CD14-positive monocyte (primary cell): ENCODE results near the gene ADGRF4. TPM values are rescaled to one million over a fixed set of nuclear protein-coding genes. Genes with fewer than 3 reads are reported as not detected.

Source experiments
- DNase-seq, 3 donors: peaks; one replicate each; pipeline ENCODE4 v3.0.0-alpha.2; 2011 to 2022
- H2AFZ ChIP-seq: 2 replicates; pipeline ENCODE4 v1.6.0; 2012; ENCODE audit warnings: mild to moderate bottlenecking, low read depth, low read length, inconsistent platforms; ENCODE audit not compliant: insufficient read depth, poor library complexity, severe bottlenecking
- H3K27ac ChIP-seq, 2 donors: 1 replicate in 1 of 2; 2 replicates in 1 of 2; pipeline ENCODE4 v1.5.1; 2012 to 2013; ENCODE audit warnings: low read length in 2 of 2, control low read depth in 1 of 2, inconsistent platforms in 1 of 2, low read depth in 1 of 2, mild to moderate bottlenecking in 1 of 2
- H3K27me3 ChIP-seq, 2 donors: one replicate each; pipeline versions ENCODE4 v1.6.0 to v1.6.1; 2011 to 2013; ENCODE audit warnings: low read length in 2 of 2; ENCODE audit not compliant: control insufficient read depth in 2 of 2, insufficient read depth in 2 of 2
- H3K36me3 ChIP-seq, 2 donors: replicated peaks in 1 of 2; 1 replicate in 1 of 2; 2 replicates in 1 of 2; pipeline versions ENCODE4 v1.5.1 to v1.6.1; 2012 to 2013; ENCODE audit warnings: low read length in 2 of 2, control low read depth in 1 of 2, inconsistent platforms in 1 of 2, mild to moderate bottlenecking in 1 of 2; ENCODE audit not compliant: insufficient read depth in 2 of 2, control insufficient read depth in 1 of 2
- H3K4me1 ChIP-seq, 2 donors: 1 replicate in 1 of 2; 2 replicates in 1 of 2; pipeline versions ENCODE4 v1.5.1 to v1.6.1; 2012 to 2013; ENCODE audit warnings: low read length in 2 of 2, control low read depth in 1 of 2, inconsistent platforms in 1 of 2, mild to moderate bottlenecking in 1 of 2, moderate library complexity in 1 of 2; ENCODE audit not compliant: insufficient read depth in 2 of 2, control insufficient read depth in 1 of 2
- H3K4me2 ChIP-seq: replicated peaks from 2 replicates; pipeline ENCODE3; 2012; ENCODE audit warnings: low read length, moderate library complexity, mild to moderate bottlenecking; ENCODE audit not compliant: poor library complexity, severe bottlenecking; ENCODE audit errors: extremely low read depth
- H3K4me3 ChIP-seq, 3 experiments: fragments of 200-600 bp in 1 of 3; sonication (generic) in 1 of 3; replicated peaks in 1 of 3; 1 replicate in 2 of 3; 2 replicates in 1 of 3; pipeline ENCODE4 v1.5.1; 2011 to 2013; ENCODE audit warnings: low read length in 3 of 3, mild to moderate bottlenecking in 3 of 3, control low read depth in 2 of 3, low read depth in 2 of 3, inconsistent platforms in 1 of 3, moderate library complexity in 1 of 3
- H3K79me2 ChIP-seq: 2 replicates; pipeline ENCODE4 v1.6.0; 2012; ENCODE audit warnings: mild to moderate bottlenecking, control low read depth, inconsistent platforms, low read length, moderate library complexity; ENCODE audit not compliant: insufficient read depth
- H3K9ac ChIP-seq: 2 replicates; pipeline ENCODE4 v1.6.0; 2017; ENCODE audit warnings: low read length, mild to moderate bottlenecking; ENCODE audit not compliant: insufficient read depth, poor library complexity, severe bottlenecking
- H3K9me3 ChIP-seq, 2 donors: replicated peaks in 1 of 2; 1 replicate in 1 of 2; 2 replicates in 1 of 2; pipeline versions ENCODE4 v1.5.1 to v1.6.1; 2012 to 2013; ENCODE audit warnings: low read length in 2 of 2, control low read depth in 1 of 2; ENCODE audit not compliant: control insufficient read depth in 1 of 2, insufficient read depth in 1 of 2
- H4K20me1 ChIP-seq: 2 replicates; pipeline ENCODE4 v1.6.0; 2012; ENCODE audit warnings: mild to moderate bottlenecking, low read length, control low read depth, moderate library complexity; ENCODE audit not compliant: insufficient read depth
- H3K27ac Mint-ChIP-seq, 7 donors: one replicate each; pipeline ENCODE4 v1.8.0; 2020; ENCODE audit warnings: mild to moderate bottlenecking in 7 of 7, mixed read lengths in 7 of 7, moderate library complexity in 6 of 7, inconsistent platforms in 2 of 7
- H3K27me3 Mint-ChIP-seq, 3 donors: one replicate each; pipeline ENCODE4 v1.8.0; 2021 to 2022; ENCODE audit warnings: low read depth in 3 of 3, mild to moderate bottlenecking in 3 of 3, mixed read lengths in 3 of 3, moderate library complexity in 3 of 3, inconsistent platforms in 1 of 3
- H3K36me3 Mint-ChIP-seq, 2 donors: one replicate each; pipeline ENCODE4 v1.8.0; 2020; ENCODE audit warnings: mixed read lengths in 2 of 2, inconsistent platforms in 1 of 2, mild to moderate bottlenecking in 1 of 2
- H3K4me1 Mint-ChIP-seq: one replicate; pipeline ENCODE4 v1.8.0; 2020; ENCODE audit warnings: mild to moderate bottlenecking, mixed read lengths
- H3K4me3 Mint-ChIP-seq, 2 donors: one replicate each; pipeline ENCODE4 v1.8.0; 2020; ENCODE audit warnings: mild to moderate bottlenecking in 2 of 2, mixed read lengths in 2 of 2, moderate library complexity in 1 of 2
- H3K9me3 Mint-ChIP-seq, 7 donors: one replicate each; pipeline ENCODE4 v1.8.0; 2020 to 2022; ENCODE audit warnings: mixed read lengths in 7 of 7, mild to moderate bottlenecking in 6 of 7, moderate library complexity in 6 of 7, inconsistent platforms in 2 of 7
- WGBS: methylation state at CpG from one replicate; pipeline ENCODE4 v1.1.5; 2013; ENCODE audit warnings: missing lambda C conversion rate; ENCODE audit not compliant: insufficient coverage; 5-methylcytosine and 5-hydroxymethylcytosine counted together
- intact Hi-C, 2 donors: fragments of 100-400 bp; cut with micrococcal nuclease; formaldehyde crosslinking; loops; one replicate each; pipeline versions ENCODE4 v1.15.0 to v1.15.1; 2023
- polyA plus RNA-seq, 3 donors: library from polyadenylated mRNA; depleted of rRNA in 1 of 3; unstranded in 2 of 3; stranded (reverse) in 1 of 3; fragments of 300-500 nt in 2 of 3; fragments of >200 nt in 1 of 3; fragmentation: Illumina TruSeq in 2 of 3; gene quantifications; 1 replicate in 2 of 3; 2 replicates in 1 of 3; pipeline ENCODE4 v1.2.3, GENCODE V29; 2012 to 2021
- TF ChIP-seq, protein P1 (sequence below): fragments of 200-600 bp; IDR thresholded peaks from one replicate; pipeline ENCODE4 v1.8.0; 2022; ENCODE audit warnings: antibody characterized with exemption, mild to moderate bottlenecking

Gene ADGRF4
- polyA plus RNA-seq, 3 donors = not detected

DNA sequence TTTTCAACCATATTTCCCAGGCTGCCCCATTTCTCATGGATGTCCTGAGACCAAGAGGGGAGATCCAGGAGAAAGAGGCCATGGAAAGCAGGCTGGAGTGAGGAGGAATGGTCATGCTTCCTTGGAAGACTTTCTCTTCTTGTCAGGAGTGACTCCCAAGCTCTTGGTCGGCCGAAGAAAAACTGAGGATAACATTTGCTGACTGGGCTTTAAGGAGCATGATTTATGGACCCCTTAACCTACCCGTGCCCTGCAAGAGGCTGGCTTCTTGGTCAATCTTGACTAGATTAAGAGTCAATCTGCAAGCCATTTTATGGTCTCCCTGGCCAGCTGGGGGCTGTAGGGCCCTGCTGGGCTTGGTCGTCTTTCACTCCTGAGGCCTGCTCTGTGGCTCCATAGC lies 22.8 kb downstream of the ADGRF4 start:
- DNase-seq = no peak
- TF ChIP-seq, protein P1, sequence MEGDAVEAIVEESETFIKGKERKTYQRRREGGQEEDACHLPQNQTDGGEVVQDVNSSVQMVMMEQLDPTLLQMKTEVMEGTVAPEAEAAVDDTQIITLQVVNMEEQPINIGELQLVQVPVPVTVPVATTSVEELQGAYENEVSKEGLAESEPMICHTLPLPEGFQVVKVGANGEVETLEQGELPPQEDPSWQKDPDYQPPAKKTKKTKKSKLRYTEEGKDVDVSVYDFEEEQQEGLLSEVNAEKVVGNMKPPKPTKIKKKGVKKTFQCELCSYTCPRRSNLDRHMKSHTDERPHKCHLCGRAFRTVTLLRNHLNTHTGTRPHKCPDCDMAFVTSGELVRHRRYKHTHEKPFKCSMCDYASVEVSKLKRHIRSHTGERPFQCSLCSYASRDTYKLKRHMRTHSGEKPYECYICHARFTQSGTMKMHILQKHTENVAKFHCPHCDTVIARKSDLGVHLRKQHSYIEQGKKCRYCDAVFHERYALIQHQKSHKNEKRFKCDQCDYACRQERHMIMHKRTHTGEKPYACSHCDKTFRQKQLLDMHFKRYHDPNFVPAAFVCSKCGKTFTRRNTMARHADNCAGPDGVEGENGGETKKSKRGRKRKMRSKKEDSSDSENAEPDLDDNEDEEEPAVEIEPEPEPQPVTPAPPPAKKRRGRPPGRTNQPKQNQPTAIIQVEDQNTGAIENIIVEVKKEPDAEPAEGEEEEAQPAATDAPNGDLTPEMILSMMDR = no peak
- no peak overlapping the region for H3K27ac ChIP-seq
- no peaks in the 10 kb centered on the region for H3K36me3 ChIP-seq
- no peaks in the 10 kb centered on the region for H3K27me3 ChIP-seq
- WGBS = 84% methylated on average over 4 of the region's 4 CpGs
- H4K20me1 ChIP-seq = no peaks in the 10 kb centered on the region
- no peak overlapping the region for H3K4me3 ChIP-seq
- Mint-ChIP-seq H3K9me3 (peaks cover 0 to 12% (median 4%) of the 10 kb centered on the region in 7 donors), H3K27me3 (peaks cover 2 to 12% (median 7%) of the 10 kb centered on the region in 3 donors), H3K36me3 (no peaks in the 10 kb centered on the region), H3K27ac (no peak overlapping the region), H3K4me1 (no peaks in the 10 kb centered on the region), H3K4me3 (no peak overlapping the region)
- no peak overlapping the region for H2AFZ ChIP-seq
- H3K4me1 ChIP-seq = no peaks in the 10 kb centered on the region
- H3K4me2 ChIP-seq = no peak overlapping the region
- no peaks in the 10 kb centered on the region for H3K79me2 ChIP-seq
- intact Hi-C loops = no loop called here
- no peak overlapping the region for H3K9ac ChIP-seq
- no peaks in the 10 kb centered on the region for H3K9me3 ChIP-seq

- H3K27ac ChIP-seq = no peak overlapping the region
- no peak overlapping the region for H2AFZ ChIP-seq
- no peaks in the 10 kb centered on the region for H3K4me1 ChIP-seq
- no CpG with 5 or more reads among the region's 3 CpGs for WGBS
- no peaks in the 10 kb centered on the region for H4K20me1 ChIP-seq
- TF ChIP-seq, protein P1 = no peak
- Mint-ChIP-seq H3K36me3 (no peaks in the 10 kb centered on the region), H3K4me1 (no peaks in the 10 kb centered on the region), H3K27ac (no peak overlapping the region), H3K4me3 (peak overlapping the region in 1 of 2 donors; percentile 5), H3K27me3 (peaks cover 7 to 8% (median 7%) of the 10 kb centered on the region in 3 donors), H3K9me3 (peaks cover 0 to 12% (median 4%) of the 10 kb centered on the region in 7 donors)
- no peaks in the 10 kb centered on the region for H3K27me3 ChIP-seq
- H3K4me3 ChIP-seq = no peak overlapping the region
- H3K36me3 ChIP-seq = no peaks in the 10 kb centered on the region
- intact Hi-C loops = no loop called here
- H3K4me2 ChIP-seq = no peak overlapping the region
- H3K79me2 ChIP-seq = no peaks in the 10 kb centered on the region
- H3K9ac ChIP-seq = no peak overlapping the region
- DNase-seq = no peak
- H3K9me3 ChIP-seq = no peaks in the 10 kb centered on the region
Measured at GRCh38 chr6:47722194-47722593, 23.8 kb downstream of the ADGRF4 start.
